ENCODE data around the gene TRIO. TPM values are rescaled to one million over a fixed set of nuclear protein-coding genes. Genes with fewer than 3 reads are reported as not detected.
"Not testable (repeated sequence)": the region's sequence is repeated elsewhere in the genome, so short reads cannot be mapped to it uniquely, and the experiment has no call there.

The TRIO gene
- total and polyA plus RNA-seq, 7 donors = 18.5 to 77.5 (median 35.0) TPM

DNA sequence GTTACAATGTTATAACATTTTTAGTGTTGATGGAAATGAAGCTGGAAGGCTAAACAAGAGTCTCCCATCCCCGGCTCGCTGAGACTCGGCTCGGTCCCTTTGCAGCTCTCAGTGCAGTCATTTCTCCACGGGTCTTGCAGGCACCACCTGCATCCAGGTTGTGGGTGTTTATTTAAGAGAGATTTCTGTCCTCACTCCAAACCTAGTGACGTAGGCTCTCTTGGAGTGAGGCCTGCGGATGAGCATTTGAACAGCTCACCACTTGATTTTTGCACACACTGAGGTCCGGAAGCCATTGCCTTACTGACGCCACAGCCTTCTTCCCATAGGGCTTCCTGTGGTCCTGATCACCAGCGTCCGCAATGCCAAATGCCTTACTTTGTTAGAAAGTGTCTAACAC, 240.8 kb downstream of the TRIO start:
- Histone ChIP-seq H3K27ac (no peak overlapping the region), H3K36me3 (ENCODE audit: insufficient read depth in 1 of 2, low read depth in 1 of 2) (peaks cover 2 to 91% of the 10 kb centered on the region in 2 donors), H3K4me1 (no peaks in the 10 kb centered on the region), H3K9me3 (no peaks in the 10 kb centered on the region), H3K27me3 (ENCODE audit: insufficient read depth in 3 of 3, low read length in 2 of 3) (no peaks in the 10 kb centered on the region), H3K4me3 (no peak overlapping the region)
- no peak for ATAC-seq
- TF ChIP-seq CTCF (IDR thresholded peaks at IDR 0.05) = no peak
- 81 to 82% (median 81%) methylated on average over 11 of the region's 11 CpGs for WGBS, 3 donors
- intact Hi-C loops (cut with DNase I) = no loop called here
- no peak for DNase-seq

GRCh38 chr5:14385019-14385418, 241.9 kb downstream of the TRIO start:
- no peaks in the 10 kb centered on the region for H3K9me3 ChIP-seq
- no peak for TF ChIP-seq CTCF (IDR thresholded peaks at IDR 0.05)
- H3K4me1 ChIP-seq = no peaks in the 10 kb centered on the region
- DNase-seq = no peak
- intact Hi-C loops (cut with DNase I) = no loop called here
- H3K4me3 ChIP-seq = no peak overlapping the region
- H3K27ac ChIP-seq = no peak overlapping the region
- WGBS, 3 donors = 88 to 92% (median 92%) methylated on average over 15 of the region's 15 CpGs
- H3K27me3 ChIP-seq (ENCODE audit: insufficient read depth in 3 of 3, low read length in 2 of 3) = no peaks in the 10 kb centered on the region
- ATAC-seq = no peak
- H3K36me3 ChIP-seq (ENCODE audit: insufficient read depth in 1 of 2, low read depth in 1 of 2) = peaks cover 2 to 91% of the 10 kb centered on the region in 2 donors

DNA sequence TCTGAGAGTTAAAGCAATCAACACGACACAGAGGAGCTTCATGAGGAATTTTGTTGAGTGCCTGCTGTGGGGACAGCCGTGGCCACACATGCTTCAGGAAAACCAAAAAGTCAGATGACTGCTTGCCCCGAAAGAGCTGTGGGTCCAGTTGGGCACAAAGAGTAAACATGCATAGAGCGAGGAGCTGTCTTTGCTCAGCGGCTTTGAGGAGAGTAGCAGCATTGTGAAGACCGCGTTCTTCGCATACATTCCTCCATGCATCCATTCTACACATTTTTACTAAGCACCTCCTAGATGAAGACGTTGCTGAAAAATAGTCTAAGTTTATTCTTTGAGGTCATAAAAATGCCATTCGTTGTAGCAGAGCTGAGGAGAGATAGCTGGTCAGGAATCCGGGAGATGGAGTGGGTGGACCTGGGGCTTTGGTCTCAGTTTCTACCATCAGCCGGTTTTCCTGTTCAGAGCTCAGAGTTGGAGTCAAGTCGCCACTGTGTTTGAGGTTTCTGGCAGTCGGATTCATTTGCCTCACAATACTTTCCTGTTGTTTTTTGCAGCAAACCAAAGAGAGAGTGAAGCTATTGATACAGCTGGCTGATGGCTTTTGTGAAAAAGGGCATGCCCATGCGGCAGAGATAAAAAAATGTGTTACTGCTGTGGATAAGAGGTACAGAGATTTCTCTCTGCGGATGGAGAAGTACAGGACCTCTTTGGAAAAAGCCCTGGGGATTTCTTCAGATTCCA, 243.9 kb downstream of the TRIO start:
- DNase-seq (no peak), ATAC-seq (no peak)
- TF ChIP-seq CTCF (IDR thresholded peaks at IDR 0.05) = no peak
- WGBS, 3 donors = 79 to 82% (median 82%) methylated on average over 16 of the region's 16 CpGs
- Histone ChIP-seq H3K4me1 (no peaks in the 10 kb centered on the region), H3K27ac (no peak overlapping the region), H3K36me3 (ENCODE audit: insufficient read depth in 1 of 2, low read depth in 1 of 2) (peaks cover 5 to 91% of the 10 kb centered on the region in 2 donors), H3K9me3 (no peaks in the 10 kb centered on the region), H3K27me3 (ENCODE audit: insufficient read depth in 3 of 3, low read length in 2 of 3) (no peaks in the 10 kb centered on the region), H3K4me3 (no peak overlapping the region)
- intact Hi-C loops (cut with DNase I) = no loop called here

DNA sequence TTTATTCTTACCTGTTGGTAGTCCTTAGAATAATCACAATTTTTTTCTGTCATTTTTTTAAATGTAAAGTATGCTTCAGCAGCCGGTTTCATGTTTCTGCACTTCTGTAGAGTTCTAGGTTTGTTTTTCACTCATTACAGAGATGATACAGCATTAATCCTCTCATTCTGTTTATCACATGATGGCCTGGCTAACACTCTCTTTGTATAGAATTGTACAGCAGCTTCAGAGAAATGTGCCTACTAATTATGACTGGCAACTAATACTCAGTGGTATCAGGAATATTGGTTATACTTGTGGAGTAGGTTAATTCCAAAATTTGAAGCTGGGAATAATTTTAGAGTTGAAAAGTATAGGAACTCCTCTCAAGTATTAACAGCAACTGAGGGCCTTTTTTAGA, 245.6 kb downstream of the TRIO start:
- no peak for DNase-seq
- intact Hi-C loops (cut with DNase I) = no loop called here
- WGBS, 3 donors = 89 to 100% (median 100%) methylated on average over 1 of the region's 1 CpG
- TF ChIP-seq CTCF (IDR thresholded peaks at IDR 0.05) = no peak
- H3K36me3 ChIP-seq (ENCODE audit: insufficient read depth in 1 of 2, low read depth in 1 of 2) = peaks cover 5 to 91% of the 10 kb centered on the region in 2 donors
- H3K27ac ChIP-seq = no peak overlapping the region
- H3K4me3 ChIP-seq = no peak overlapping the region
- ATAC-seq = no peak
- H3K27me3 ChIP-seq (ENCODE audit: insufficient read depth in 3 of 3, low read length in 2 of 3) = no peaks in the 10 kb centered on the region
- no peaks in the 10 kb centered on the region for H3K9me3 ChIP-seq
- no peaks in the 10 kb centered on the region for H3K4me1 ChIP-seq

GRCh38 chr5:14392552-14392951, 249.4 kb downstream of the TRIO start:
- intact Hi-C loops (cut with DNase I) = loop anchor here in 1 of 2 donors (10.0 kb wide), 1 partner anchor 622 kb away; no protein-coding TSS in a partner anchor
- not testable (repeated sequence) for ATAC-seq; H3K4me1 ChIP-seq; H3K4me3 ChIP-seq; DNase-seq; H3K27ac ChIP-seq; H3K9me3 ChIP-seq; H3K27me3 ChIP-seq (ENCODE audit: insufficient read depth in 3 of 3, low read length in 2 of 3)
- 97 to 99% (median 98%) methylated on average over 7 to 10 of the region's 10 CpGs for WGBS, 3 donors
- peaks cover 3 to 100% of the 10 kb centered on the region in 2 donors for H3K36me3 ChIP-seq (ENCODE audit: insufficient read depth in 1 of 2, low read depth in 1 of 2)

Data from psoas muscle (tissue), 8 donors.